RPMI7951 (cell line): ENCODE results near the gene UBE2I. TPM values are rescaled to one million over a fixed set of nuclear protein-coding genes. Genes with fewer than 3 reads are reported as not detected.

Experiments
- DNase-seq: peaks from one replicate; pipeline ENCODE4 v3.0.0-alpha.2; 2012; ENCODE audit warnings: low read depth
- total RNA-seq: library from RNA; depleted of rRNA; stranded (reverse); fragments of >200 nt; shearing (Covaris generic); gene quantifications from 2 replicates; pipeline ENCODE4 v1.2.3, GENCODE V29; 2014

The UBE2I gene
- total RNA-seq, 1 experiment from 2014 or later = 53.6 TPM

DNA sequence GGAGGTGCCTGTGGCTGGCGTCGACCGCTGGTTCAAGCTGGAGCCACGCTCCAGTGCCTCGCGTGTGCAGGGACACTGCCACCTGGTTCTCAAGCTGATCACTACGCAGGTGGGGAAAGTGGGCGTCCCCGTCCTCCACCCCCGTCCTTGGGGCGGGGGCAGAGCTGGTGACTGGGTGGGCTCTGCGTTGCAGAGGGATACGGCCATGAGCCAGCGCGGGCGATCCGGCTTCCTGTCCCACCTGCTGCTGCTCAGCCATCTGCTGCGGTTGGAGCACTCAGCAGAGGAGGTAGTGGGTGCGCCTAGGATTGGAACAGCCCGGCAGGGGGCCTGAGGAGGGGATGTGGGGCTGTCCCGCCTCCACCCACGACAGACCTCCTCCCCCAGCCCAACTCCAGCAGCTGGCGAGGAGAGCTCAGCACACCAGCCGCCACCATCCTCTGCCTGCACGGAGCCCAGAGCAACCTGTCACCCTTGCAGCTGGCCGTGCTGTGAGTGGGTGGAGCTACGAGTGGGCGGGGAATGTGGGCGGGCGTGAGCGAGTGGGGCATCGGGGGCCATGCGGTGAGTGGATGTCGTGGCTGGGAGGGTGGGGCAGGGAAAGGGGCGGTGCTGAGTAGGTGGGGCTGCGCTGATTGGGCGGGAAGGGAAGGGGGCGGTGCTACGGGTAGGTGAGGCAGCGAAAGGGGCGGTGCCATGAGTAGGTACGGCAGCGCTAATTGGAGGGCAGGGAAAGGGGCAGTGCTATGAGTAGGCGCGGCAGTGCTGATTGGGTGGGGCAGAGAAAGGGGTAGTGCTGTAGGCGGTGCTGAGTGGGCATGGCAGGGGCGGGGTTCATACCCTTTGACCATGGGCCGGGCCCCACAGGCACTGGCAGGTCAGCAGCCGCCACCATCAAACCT is 33.3 kb downstream of the UBE2I start:
- DNase-seq = peak; percentile 90

- DNase-seq = no peak
Observed at GRCh38 chr16:1343428-1344242, 34.2 kb downstream of the UBE2I start.

GRCh38 chr16:1344499-1344898 is 35.1 kb downstream of the UBE2I start:
- DNase-seq = no peak

DNA sequence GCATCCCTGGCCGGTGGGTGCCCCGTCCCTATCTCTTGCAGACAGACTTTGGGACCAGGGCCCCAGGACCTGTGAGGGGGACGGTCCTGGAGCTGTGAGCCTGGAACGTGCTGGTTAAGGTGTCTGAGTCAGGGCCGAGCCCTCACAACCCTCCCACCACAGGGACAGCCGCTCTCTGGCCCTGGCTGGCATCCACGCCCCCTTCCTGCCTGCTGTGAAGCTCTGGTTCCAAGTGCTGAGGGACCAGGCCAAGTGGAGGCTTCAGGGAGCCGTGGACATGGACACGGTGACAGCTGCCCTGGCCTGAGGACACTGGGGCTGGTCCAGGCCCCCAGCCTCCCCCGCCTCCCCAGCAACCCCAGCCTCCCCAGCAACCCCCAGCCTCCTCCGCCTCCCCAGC is 35.7 kb downstream of the UBE2I start:
- peak; percentile 13 for DNase-seq

GRCh38 chr16:1345651-1346421 is 36.4 kb downstream of the UBE2I start:
- no peak for DNase-seq

- DNase-seq = peak; percentile 21
Observed at GRCh38 chr16:1346422-1347285, 37.2 kb downstream of the UBE2I start.

DNA sequence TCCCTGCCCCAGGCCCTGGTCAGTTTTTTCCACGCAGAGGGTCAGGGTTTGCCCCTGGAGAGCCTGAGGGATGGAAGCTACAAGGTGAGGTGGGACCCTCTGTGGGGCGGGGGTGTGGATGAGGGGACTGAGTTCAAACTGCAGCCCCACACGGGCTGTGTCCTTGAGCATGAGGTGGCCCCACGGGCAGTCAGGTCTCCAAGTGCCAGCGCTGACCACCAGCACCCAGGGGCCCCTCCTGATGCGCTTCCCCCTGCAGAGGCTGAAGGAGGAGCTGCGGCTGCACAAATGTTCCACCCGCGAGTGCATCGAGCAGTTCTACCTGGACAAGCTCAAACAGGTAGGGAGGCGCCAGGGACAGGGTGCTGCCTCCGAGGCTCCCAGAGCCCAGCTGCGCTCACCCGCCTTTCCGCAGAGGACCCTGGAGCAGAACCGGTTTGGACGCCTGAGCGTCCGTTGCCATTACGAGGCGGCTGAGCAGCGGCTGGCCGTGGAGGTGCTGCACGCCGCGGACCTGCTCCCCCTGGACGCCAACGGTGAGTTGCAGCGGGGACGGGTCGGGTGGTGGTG is 37.9 kb downstream of the UBE2I start:
- DNase-seq = no peak

DNA sequence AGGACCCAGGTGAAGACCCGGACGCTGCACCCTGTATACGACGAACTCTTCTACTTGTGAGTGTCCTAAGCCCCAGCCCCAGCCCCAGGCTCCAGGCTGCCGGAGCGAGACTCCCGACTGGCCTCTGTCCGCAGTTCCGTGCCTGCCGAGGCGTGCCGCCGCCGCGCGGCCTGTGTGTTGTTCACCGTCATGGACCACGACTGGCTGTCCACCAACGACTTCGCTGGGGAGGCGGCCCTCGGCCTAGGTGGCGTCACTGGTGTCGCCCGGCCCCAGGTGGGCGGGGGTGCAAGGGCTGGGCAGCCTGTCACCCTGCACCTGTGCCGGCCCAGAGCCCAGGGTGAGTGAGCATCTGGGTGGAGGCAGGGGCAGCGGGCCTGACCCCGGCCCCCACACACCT is 38.5 kb downstream of the UBE2I start:
- no peak for DNase-seq

DNA sequence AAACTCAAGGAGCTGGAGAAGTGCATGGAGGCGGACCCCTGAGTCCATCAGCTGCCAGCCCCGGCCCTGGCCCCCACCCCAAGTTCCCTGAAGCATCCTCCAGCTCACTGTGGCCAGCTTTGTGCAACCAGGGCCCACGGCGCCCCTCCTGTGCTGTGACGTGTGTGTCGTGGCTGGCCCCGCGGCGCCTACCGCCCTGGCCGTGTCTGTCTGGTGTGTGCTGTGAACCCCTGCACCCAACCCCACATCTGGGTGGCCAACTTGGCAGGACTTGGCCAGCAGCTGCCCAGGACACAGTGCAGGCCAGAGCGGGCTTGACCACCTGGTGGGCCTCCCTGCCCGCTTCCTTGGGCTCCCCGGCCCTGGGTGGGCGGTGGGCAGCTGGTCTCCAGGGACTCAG is 39.0 kb downstream of the UBE2I start:
- no peak for DNase-seq

DNA sequence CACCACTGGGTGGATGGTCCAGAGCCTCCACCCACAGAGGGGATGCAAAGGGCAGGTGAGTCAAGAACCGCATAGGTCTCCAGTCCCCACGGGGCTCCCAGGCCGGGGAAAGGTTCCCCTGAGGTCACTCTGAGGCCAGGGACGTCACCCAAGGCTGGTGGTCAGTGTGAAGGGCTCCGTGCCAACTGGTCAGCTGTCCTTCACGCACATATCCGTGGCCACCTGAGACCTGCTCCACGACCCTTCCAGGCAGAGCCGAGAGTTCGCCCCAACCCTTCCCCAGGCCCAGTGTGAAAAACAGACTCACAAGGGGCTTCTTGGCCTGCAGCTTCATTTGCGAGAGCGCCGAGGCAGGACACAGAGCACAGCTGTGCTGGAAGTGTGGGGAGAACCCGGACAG is 39.5 kb downstream of the UBE2I start:
- DNase-seq = no peak

GRCh38 chr16:1349351-1349750 is 39.9 kb downstream of the UBE2I start:
- no peak for DNase-seq

- DNase-seq = no peak
Observed at GRCh38 chr16:1349951-1350350, 40.5 kb downstream of the UBE2I start.

- no peak for DNase-seq
Observed at GRCh38 chr16:1350691-1351090, 41.3 kb downstream of the UBE2I start.

DNA sequence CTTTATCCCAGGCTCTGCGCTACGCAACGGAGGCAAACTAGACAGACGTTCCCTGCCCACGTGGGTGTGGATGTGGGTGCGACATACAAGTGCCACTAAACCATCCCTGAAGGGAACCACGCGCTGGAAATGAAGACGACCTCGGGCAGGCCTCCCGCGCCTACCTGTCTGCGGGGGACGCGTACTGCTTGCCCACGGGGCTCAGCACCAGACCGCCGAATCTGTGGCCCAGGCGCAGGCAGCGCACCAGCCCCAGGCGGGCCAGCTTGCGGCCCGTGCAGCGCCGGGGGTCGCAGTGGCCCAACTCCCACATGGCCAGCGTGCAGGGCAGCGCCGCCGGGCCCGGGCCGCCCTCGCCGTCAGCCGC is 41.8 kb downstream of the UBE2I start:
- no peak for DNase-seq

- peak; percentile 86 for DNase-seq
Observed at GRCh38 chr16:1351582-1352362, 42.3 kb downstream of the UBE2I start, which contains the start of the genes GNPTG and TSR3. TSS of gene GNPTG (plus strand) at chr16:1351931. CDS start at chr16:1351966, 35 bp downstream. TSS of gene TSR3 (minus strand) at chr16:1351878. CDS start at chr16:1351804, 74 bp downstream.

GRCh38 chr16:1354815-1355540 is 45.5 kb downstream of the UBE2I start:
- DNase-seq = no peak

GRCh38 chr16:1355591-1355990 is 46.2 kb downstream of the UBE2I start:
- DNase-seq = no peak

DNA sequence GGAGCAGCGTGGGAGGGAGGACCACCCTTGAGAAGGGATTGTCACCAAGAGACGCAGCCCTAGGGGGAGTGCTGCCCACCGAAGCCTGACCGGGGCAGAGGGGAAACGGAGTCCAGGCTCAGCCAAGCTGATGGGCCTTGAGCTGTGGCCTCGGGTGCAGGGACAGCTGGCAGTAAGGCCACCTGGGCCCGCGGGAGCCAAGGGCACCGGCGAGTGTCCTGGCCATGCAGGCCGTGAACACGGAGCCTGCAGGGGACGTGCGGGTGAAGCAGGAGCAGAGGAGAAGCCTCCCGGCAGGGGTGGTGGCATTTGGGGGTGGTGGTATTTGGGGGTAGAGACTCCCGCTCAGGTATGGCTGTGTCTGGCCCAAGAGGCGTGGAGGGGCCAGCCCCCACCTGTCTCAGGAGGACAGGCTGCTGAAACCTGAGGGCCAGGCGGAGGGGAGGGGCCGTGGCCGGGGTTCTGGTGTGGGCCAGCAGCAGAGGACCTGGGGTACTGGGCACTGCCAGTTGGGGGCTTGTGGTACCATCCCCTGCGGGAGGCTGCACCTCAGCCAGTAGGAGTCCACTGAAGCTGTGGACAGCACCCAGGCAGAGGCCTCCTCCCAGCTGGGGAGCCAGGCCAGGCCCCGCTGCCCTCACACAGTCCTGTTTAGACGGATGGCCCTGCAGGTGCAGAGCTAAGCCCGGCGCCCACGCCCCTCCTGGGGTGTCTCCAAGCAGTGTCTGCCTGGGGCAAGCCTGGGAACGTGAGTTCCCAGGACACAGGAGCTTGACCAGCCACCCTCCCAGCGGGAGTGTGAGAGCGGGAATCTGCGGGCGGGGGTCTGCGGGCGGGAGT is 46.8 kb downstream of the UBE2I start:
- no peak for DNase-seq
